GM12878 (cell line): ENCODE data around the gene TBC1D32. TPM values are rescaled to one million over a fixed set of nuclear protein-coding genes. Genes with fewer than 3 reads are reported as not detected.

Source experiments
- ATAC-seq: fragments of 200-7000 bp; cut with Tn5 transposase; 3 replicates; pipeline ENCODE4 v1.9.1; 2020; ENCODE audit warnings: mild to moderate bottlenecking, moderate library complexity
- BruUV-seq: library from RNA; stranded (reverse); fragments of 400-500 nt; replicated peaks from 2 replicates; lab custom pipeline; 2021; lab: Mats Ljungman, UMichigan
- CTCF ChIA-PET: fragments of 300-600 bp; sonication (Branson Sonifier 250); formaldehyde crosslinking; extraction: SDS; loops from one replicate; lab custom pipeline; 2021; ENCODE audit warnings: inconsistent platforms; lab: Yijun Ruan, JAX
- POLR2A ChIA-PET: fragments of 350-600 bp; formaldehyde crosslinking; extraction: SDS; loops from one replicate; lab custom pipeline; 2021; ENCODE audit warnings: inconsistent platforms; lab: Charles Lee
- RAD21 ChIA-PET: fragments of 300-600 bp; sonication (Branson Sonifier 250); formaldehyde crosslinking; loops from one replicate; lab custom pipeline; 2023; ENCODE audit warnings: antibody characterized with exemption; ENCODE audit not compliant: unreplicated experiment; lab: Charles Lee
- SMC1A ChIA-PET: fragments of 300-600 bp; sonication (Branson Sonifier 250); formaldehyde crosslinking; loops from one replicate; lab custom pipeline; 2023; ENCODE audit not compliant: unreplicated experiment, uncharacterized antibody; lab: Charles Lee
- DNase-seq: peaks from one replicate; pipeline ENCODE4 v3.0.0-alpha.2; 2011; ENCODE audit warnings: low read depth, low spot score
- FAIRE-seq: peaks from 3 replicates; lab custom pipeline; 2011; peaks lifted over from hg19 to GRCh38; lab: Jason Lieb, UNC
- H2AFZ ChIP-seq: 2 replicates; pipeline ENCODE4 v1.6.0; 2011; ENCODE audit warnings: low read depth, low read length, control low read depth; ENCODE audit not compliant: control insufficient read depth
- H3K27ac ChIP-seq: 2 replicates; pipeline ENCODE4 v1.5.1; 2011; ENCODE audit warnings: control low read depth; ENCODE audit not compliant: control insufficient read depth, insufficient read depth
- H3K27me3 ChIP-seq, 2 experiments: replicated peaks in 1 of 2; 2 replicates each; pipeline versions ENCODE4 v1.6.0 to v1.6.1; 2011; ENCODE audit warnings: low read length in 1 of 2; ENCODE audit not compliant: control insufficient read depth in 2 of 2, insufficient read depth in 2 of 2
- H3K36me3 ChIP-seq, 2 experiments: 2 replicates each; pipeline ENCODE4 v1.5.1; 2011; ENCODE audit warnings: low read length in 1 of 2; ENCODE audit not compliant: control insufficient read depth in 2 of 2, insufficient read depth in 2 of 2
- H3K4me1 ChIP-seq: 2 replicates; pipeline ENCODE4 v1.6.1; 2011; ENCODE audit warnings: mild to moderate bottlenecking, low read length, moderate library complexity, mixed read lengths; ENCODE audit not compliant: control insufficient read depth, insufficient read depth
- H3K4me2 ChIP-seq: 2 replicates; pipeline ENCODE4 v1.6.0; 2011; ENCODE audit warnings: control low read depth; ENCODE audit not compliant: control insufficient read depth, insufficient read depth
- H3K4me3 ChIP-seq: fragments of 200-600 bp; sonication (generic); 2 replicates; pipeline ENCODE4 v1.5.1; 2016
- H3K79me2 ChIP-seq: 2 replicates; pipeline ENCODE4 v1.6.0; 2011; ENCODE audit warnings: low read length; ENCODE audit not compliant: control insufficient read depth, insufficient read depth
- H3K9ac ChIP-seq: 2 replicates; pipeline ENCODE4 v1.8.0; 2011; ENCODE audit warnings: low read length, control low read depth, mixed read lengths; ENCODE audit not compliant: control insufficient read depth, insufficient read depth
- H3K9me3 ChIP-seq: replicated peaks from 3 replicates; pipeline ENCODE4 v1.5.1; 2011; ENCODE audit warnings: mild to moderate bottlenecking, low read length; ENCODE audit not compliant: control insufficient read depth, insufficient read depth
- H4K20me1 ChIP-seq: 2 replicates; pipeline ENCODE4 v1.6.0; 2011; ENCODE audit not compliant: control insufficient read depth, insufficient read depth
- ATF3 ChIP-seq: IDR thresholded peaks from 2 replicates; pipeline ENCODE4 v1.6.1; 2011; ENCODE audit warnings: low read depth, mild to moderate bottlenecking, low read length, moderate library complexity, borderline replicate concordance; ENCODE audit errors: extremely low read depth
- CBFB ChIP-seq: IDR thresholded peaks from 2 replicates; pipeline ENCODE4 v1.6.1; 2016; ENCODE audit warnings: antibody characterized with exemption, low read depth
- CEBPZ ChIP-seq: fragments of 150-350 bp; IDR thresholded peaks from 2 replicates; pipeline ENCODE4 v1.6.1; 2016; ENCODE audit warnings: low read depth, low read length
- CHD1 ChIP-seq: IDR thresholded peaks from 2 replicates; pipeline ENCODE4 v1.6.1; 2012; ENCODE audit warnings: low read depth, low read length, improper control_type of control experiment
- FOXM1 ChIP-seq: IDR thresholded peaks from 2 replicates; pipeline ENCODE4 v1.6.1; 2012; ENCODE audit warnings: low read depth, mild to moderate bottlenecking, inconsistent platforms, low read length, moderate library complexity
- LARP7 ChIP-seq: fragments of 450-650 bp; IDR thresholded peaks from 2 replicates; pipeline ENCODE4 v1.6.1; 2017; ENCODE audit warnings: mild to moderate bottlenecking
- RAD21 ChIP-seq: IDR thresholded peaks from 2 replicates; pipeline ENCODE4 v1.6.1; 2011; ENCODE audit warnings: mild to moderate bottlenecking, low read depth, low read length, moderate library complexity; ENCODE audit not compliant: insufficient read depth
- RB1 ChIP-seq: fragments of 450-650 bp; formaldehyde crosslinking; IDR thresholded peaks from 2 replicates; pipeline ENCODE4 v1.6.1; 2017; ENCODE audit warnings: mild to moderate bottlenecking, borderline replicate concordance
- SP1 ChIP-seq: IDR thresholded peaks from one replicate; pipeline ENCODE4 v1.6.1; 2011; ENCODE audit warnings: low read depth, low read length
- SUPT20H ChIP-seq: IDR thresholded peaks from 2 replicates; pipeline ENCODE4 v1.6.1; 2011; ENCODE audit warnings: low read depth, mild to moderate bottlenecking, low read length, moderate library complexity, borderline replicate concordance; ENCODE audit not compliant: control insufficient read depth
- TAF1 ChIP-seq: IDR thresholded peaks from 2 replicates; pipeline ENCODE4 v1.6.1; 2011; ENCODE audit warnings: mild to moderate bottlenecking, low read depth, low read length, borderline replicate concordance
- TCF12 ChIP-seq: IDR thresholded peaks from 2 replicates; pipeline ENCODE4 v1.6.1; 2011; ENCODE audit warnings: low read depth, mild to moderate bottlenecking, low read length
- ZNF274 ChIP-seq: IDR thresholded peaks from one replicate; pipeline ENCODE4 v1.8.0; 2011; ENCODE audit not compliant: insufficient read length, insufficient read depth
- WGBS: methylation state at CpG from one replicate; pipeline ENCODE4 v1.1.6; 2016; ENCODE audit warnings: low lambda C conversion rate; ENCODE audit not compliant: insufficient replicate concordance, insufficient coverage; ENCODE audit errors: missing lambda C conversion rate; 5-methylcytosine and 5-hydroxymethylcytosine counted together
- in situ Hi-C: fragments of 300-500 bp; cut with MboI; formaldehyde crosslinking; loops from 9 replicates; pipeline ENCODE4 v1.14.3; 2018; ENCODE audit warnings: mixed read lengths
- intact Hi-C: fragments of 100-400 bp; cut with micrococcal nuclease; formaldehyde crosslinking; loops from one replicate; pipeline ENCODE4 v1.14.2; 2022; ENCODE audit not compliant: unreplicated experiment
- polyA plus RNA-seq, 11 experiments: library from polyadenylated mRNA; depleted of rRNA in 4 of 11; unstranded in 6 of 11; stranded (reverse) in 5 of 11; fragments of >200 nt; fragmentation: Nextera tagmentation in 4 of 11; fragmentation: Illumina TruSeq in 1 of 11; extraction: Ambion mirVana in 4 of 11; extraction: Trizol in 1 of 11; gene quantifications; 1 replicate in 1 of 11; 2 replicates in 10 of 11; pipeline versions ENCODE4 v1.2.1 to v1.2.3, GENCODE V29; 2011 to 2016; ENCODE audit warnings: inconsistent platforms in 2 of 11, missing spikeins in 2 of 11, low read depth in 1 of 11
- total RNA-seq, 4 experiments: library from RNA; depleted of rRNA in 3 of 4; stranded (reverse); fragments of >200 nt in 3 of 4; fragmentation: Illumina TruSeq in 1 of 4; extraction: Trizol in 1 of 4; gene quantifications; 2 replicates each; pipeline versions ENCODE4 v1.2.1 to v1.2.3, GENCODE V29; 2013 to 2021

Gene TBC1D32
- total and polyA plus RNA-seq, 10 of the 15 experiments (the other 5 are each of a cell fraction or from before 2014, with no cell fraction given): 2.2 to 10.2 (median 4.1) TPM

DNA sequence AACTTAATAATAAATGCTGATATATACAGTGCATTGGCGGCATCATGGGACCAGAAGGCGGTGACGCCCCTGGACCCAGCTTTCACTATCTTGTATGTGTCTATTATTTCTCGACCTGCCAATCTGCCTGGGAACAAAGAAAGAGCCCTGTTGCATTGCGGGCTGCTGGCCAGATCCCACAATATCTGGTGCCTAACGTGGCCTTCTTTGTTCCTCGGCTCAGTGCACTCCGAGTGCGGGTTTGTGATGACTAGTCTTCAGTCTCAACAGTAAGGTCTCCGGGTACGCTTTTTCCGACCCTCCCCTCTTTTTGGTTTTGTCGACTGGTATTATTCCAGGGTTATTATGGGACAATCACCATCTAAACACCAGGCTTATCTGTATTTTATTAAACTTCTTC, 291.5 kb downstream of the TBC1D32 start:
- no peaks in the 10 kb centered on the region for H3K36me3 ChIP-seq
- H3K9me3 ChIP-seq: no peaks in the 10 kb centered on the region
- SMC1A ChIA-PET: no interaction called here
- CTCF ChIA-PET: no interaction called here
- RAD21 ChIA-PET: no interaction called here
- H3K9ac ChIP-seq: no peak overlapping the region
- no peaks in the 10 kb centered on the region for H3K27me3 ChIP-seq
- H3K79me2 ChIP-seq: no peaks in the 10 kb centered on the region
- intact Hi-C loops (no loop called here), in situ Hi-C loops (no loop called here)
- POLR2A ChIA-PET: no interaction called here
- FAIRE-seq (no peak), DNase-seq (no peak), ATAC-seq (no peak)
- no peaks in the 10 kb centered on the region for H3K4me1 ChIP-seq
- H3K27ac ChIP-seq: no peak overlapping the region
- no peak overlapping the region for H3K4me2 ChIP-seq
- no peak overlapping the region for H3K4me3 ChIP-seq
- no peak overlapping the region for H2AFZ ChIP-seq
- TF ChIP-seq RAD21 (no peak), ATF3 (no peak), CHD1 (no peak), ZNF274 (no peak), SUPT20H (no peak), CBFB (no peak), LARP7 (no peak)
- BruUV-seq: no TSS peak
- no peaks in the 10 kb centered on the region for H4K20me1 ChIP-seq
- WGBS: 76% methylated on average over 13 of the region's 13 CpGs

GRCh38 chr6:121040831-121041230, 293.4 kb downstream of the TBC1D32 start:
- no peak overlapping the region for H2AFZ ChIP-seq
- H3K27me3 ChIP-seq: no peaks in the 10 kb centered on the region
- DNase-seq (no peak), ATAC-seq (no peak), FAIRE-seq (no peak)
- H3K27ac ChIP-seq: no peak overlapping the region
- intact Hi-C loops (no loop called here), in situ Hi-C loops (no loop called here)
- ChIA-PET SMC1A (no interaction called here), RAD21 (no interaction called here), POLR2A (no interaction called here), CTCF (interaction anchor here (1.5 to 1.7 kb wide), 2 partner anchors 15 to 17 kb away, joined by 4 to 6 read pairs; no protein-coding TSS in a partner anchor)
- no peaks in the 10 kb centered on the region for H3K79me2 ChIP-seq
- WGBS: 20% methylated on average over 3 of the region's 3 CpGs
- no peak overlapping the region for H3K4me2 ChIP-seq
- H3K4me3 ChIP-seq: no peak overlapping the region
- H3K9me3 ChIP-seq: no peaks in the 10 kb centered on the region
- no peak overlapping the region for H3K9ac ChIP-seq
- BruUV-seq: no TSS peak
- TF ChIP-seq SP1: no peak
- TF ChIP-seq TAF1: no peak
- no peak for TF ChIP-seq CEBPZ
- TF ChIP-seq FOXM1: no peak
- TF ChIP-seq TCF12: no peak
- TF ChIP-seq RB1: no peak
- H3K4me1 ChIP-seq: no peaks in the 10 kb centered on the region
- H4K20me1 ChIP-seq: no peaks in the 10 kb centered on the region
- no peaks in the 10 kb centered on the region for H3K36me3 ChIP-seq
